Brain microvascular endothelial cell (primary cell): ENCODE data around the gene FAU.
A peak's percentile ranks its signal among the peaks of the same experiment; 100 is the strongest.

Experiments
- DNase-seq: peaks from one replicate; pipeline ENCODE4 v3.0.0-alpha.2; 2020
- H3K27ac ChIP-seq: fragments of 250-450 bp; sonication (Bioruptor Pico); 2 replicates; pipeline ENCODE4 v1.5.1; 2020; ENCODE audit warnings: mild to moderate bottlenecking, moderate library complexity
- H3K27me3 ChIP-seq: fragments of 250-450 bp; sonication (Bioruptor Pico); replicated peaks from 2 replicates; pipeline ENCODE4 v1.5.1; 2020; ENCODE audit warnings: mild to moderate bottlenecking
- H3K36me3 ChIP-seq: fragments of 250-450 bp; sonication (Bioruptor Pico); replicated peaks from 2 replicates; pipeline ENCODE4 v1.5.1; 2020; ENCODE audit warnings: mild to moderate bottlenecking
- H3K4me3 ChIP-seq: 2 replicates; pipeline ENCODE4 v1.5.1; 2011; ENCODE audit warnings: low read depth, mild to moderate bottlenecking, control low read depth, low read length, moderate library complexity
- CTCF ChIP-seq: IDR thresholded peaks from 2 replicates; pipeline ENCODE4 v1.5.1; 2011; ENCODE audit warnings: low read depth, mild to moderate bottlenecking, moderate library complexity, low read length, control low read depth, inconsistent platforms; ENCODE audit errors: missing control alignments
- in situ Hi-C: cut with HindIII; loops from 2 replicates; pipeline ENCODE4 v1.10.0; 2017; ENCODE audit warnings: low sequenced_read_pairs, low pct_ligation_motif_present

Gene FAU

GRCh38 chr11:65134240-65134951 lies 12.5 kb upstream of the FAU start, which contains the start of gene SYVN1:
Gene SYVN1, minus strand, starts transcription at chr11:65134519. Its CDS starts 918 bp downstream, at chr11:65133601.
- TF ChIP-seq CTCF = no peak
- Histone ChIP-seq H3K36me3 (peaks cover 33% of the 10 kb centered on the region), H3K4me3 (peak within 1 kb of the TSS; percentile 94), H3K27ac (peak within 1 kb of the TSS; percentile 100), H3K27me3 (no peaks in the 10 kb centered on the region)
- in situ Hi-C loops = no loop called here
- peak; percentile 79 for DNase-seq

- Histone ChIP-seq H3K36me3 (peaks cover 40% of the 10 kb centered on the region), H3K4me3 (peak overlapping the region; percentile 94), H3K27me3 (no peaks in the 10 kb centered on the region), H3K27ac (peak overlapping the region; percentile 100)
- TF ChIP-seq CTCF = no peak
- in situ Hi-C loops = no loop called here
- DNase-seq = no peak
These were observed 11.8 kb upstream of the FAU start for GRCh38 chr11:65133724-65134123.

GRCh38 chr11:65132988-65133700 lies 11.2 kb upstream of the FAU start:
- in situ Hi-C loops = no loop called here
- no peaks in the 10 kb centered on the region for H3K27me3 ChIP-seq
- DNase-seq = no peak
- no peak for TF ChIP-seq CTCF
- H3K4me3 ChIP-seq = peak overlapping the region; percentile 94
- peak overlapping the region; percentile 100 for H3K27ac ChIP-seq
- peaks cover 45% of the 10 kb centered on the region for H3K36me3 ChIP-seq

- no peak for TF ChIP-seq CTCF
- Histone ChIP-seq H3K4me3 (no peak overlapping the region), H3K36me3 (peaks cover 52% of the 10 kb centered on the region), H3K27me3 (no peaks in the 10 kb centered on the region), H3K27ac (no peak overlapping the region)
- in situ Hi-C loops = no loop called here
- DNase-seq = no peak
These were observed 10.5 kb upstream of the FAU start for GRCh38 chr11:65132238-65132987.

- H3K27ac ChIP-seq = no peak overlapping the region
- H3K4me3 ChIP-seq = no peak overlapping the region
- H3K36me3 ChIP-seq = peaks cover 56% of the 10 kb centered on the region
- TF ChIP-seq CTCF = no peak
- H3K27me3 ChIP-seq = no peaks in the 10 kb centered on the region
- DNase-seq = no peak
- in situ Hi-C loops = no loop called here
These were observed 9.9 kb upstream of the FAU start for GRCh38 chr11:65131895-65132237.
